Endothelial cell (in vitro differentiated cells): ENCODE results near the gene CACNG8. TPM values are rescaled to one million over a fixed set of nuclear protein-coding genes. Genes with fewer than 3 reads are reported as not detected.

Source experiments
- DNase-seq: peaks from one replicate; pipeline ENCODE4 v3.0.0; 2021; ENCODE audit warnings: low spot score
- H3K27ac Mint-ChIP-seq: one replicate; pipeline ENCODE4 v1.8.0; 2021; ENCODE audit warnings: mixed read lengths, inconsistent platforms; ENCODE audit not compliant: unreplicated experiment
- H3K27me3 Mint-ChIP-seq: one replicate; pipeline ENCODE4 v1.8.0; 2021; ENCODE audit warnings: mild to moderate bottlenecking, moderate library complexity, mixed read lengths, inconsistent platforms; ENCODE audit not compliant: unreplicated experiment
- H3K36me3 Mint-ChIP-seq: one replicate; pipeline ENCODE4 v1.8.0; 2021; ENCODE audit warnings: mild to moderate bottlenecking, low read depth, mixed read lengths, inconsistent platforms; ENCODE audit not compliant: unreplicated experiment
- H3K4me1 Mint-ChIP-seq: one replicate; pipeline ENCODE4 v1.8.0; 2021; ENCODE audit warnings: mild to moderate bottlenecking, mixed read lengths, inconsistent platforms; ENCODE audit not compliant: unreplicated experiment
- H3K4me3 Mint-ChIP-seq: one replicate; pipeline ENCODE4 v1.8.0; 2021; ENCODE audit warnings: mild to moderate bottlenecking, mixed read lengths, inconsistent platforms; ENCODE audit not compliant: unreplicated experiment
- H3K9me3 Mint-ChIP-seq: one replicate; pipeline ENCODE4 v1.8.0; 2021; ENCODE audit warnings: mixed read lengths, inconsistent platforms; ENCODE audit not compliant: unreplicated experiment
- total RNA-seq: library from RNA; stranded (reverse); fragmentation: NEBNext Ultra II Directional; extraction: Animal tissue kit (Norgen Biotek cat#: 25700); gene quantifications from one replicate; pipeline ENCODE4 v1.2.1, GENCODE V29; 2021; ENCODE audit not compliant: unreplicated experiment
- TF ChIP-seq, protein P1 (sequence below): fragments of 200-600 bp; sonication (generic); IDR thresholded peaks from one replicate; pipeline ENCODE4 v1.5.0; 2021; ENCODE audit warnings: antibody characterized with exemption; ENCODE audit not compliant: unreplicated experiment

The CACNG8 gene
- total RNA-seq, 1 donor from 2014 or later = 12.9 TPM

DNA sequence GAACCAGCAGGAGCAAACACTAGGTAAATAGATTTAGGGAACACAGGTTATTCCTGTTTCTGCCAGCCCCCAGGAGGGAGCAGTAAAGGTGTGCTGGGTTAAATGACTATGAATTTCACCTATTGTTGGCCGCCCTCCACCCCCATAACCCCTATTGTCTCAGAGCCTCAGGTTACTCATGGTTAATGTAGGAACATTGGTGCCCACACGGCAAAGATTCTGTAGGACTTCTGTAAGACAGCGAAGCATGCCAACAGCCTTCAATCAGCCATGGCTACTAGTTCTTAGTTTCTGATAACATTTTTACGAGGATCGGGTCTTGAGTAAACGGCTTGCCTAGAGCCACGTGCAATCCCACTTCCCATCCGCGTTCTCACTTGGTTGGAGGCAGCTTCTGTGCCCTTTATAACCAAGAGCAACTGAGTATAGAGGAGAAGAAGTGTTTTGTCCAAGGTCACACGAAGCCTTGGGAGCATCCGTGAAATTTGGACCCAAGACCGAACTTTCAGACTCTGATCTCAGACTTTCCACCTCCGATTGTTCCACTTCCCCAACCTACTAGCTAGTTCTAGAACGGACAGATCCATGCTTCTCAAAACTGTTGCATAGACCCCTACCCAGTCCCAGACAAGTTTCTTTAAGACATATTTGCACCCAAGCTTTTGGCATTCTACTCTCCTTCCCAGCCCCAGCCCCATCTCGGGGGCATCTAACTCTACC lies 5.1 kb upstream of the CACNG8 start:
- no peak overlapping the region for H3K4me3 Mint-ChIP-seq
- DNase-seq = no peak
- H3K9me3 Mint-ChIP-seq = no peaks in the 10 kb centered on the region
- H3K36me3 Mint-ChIP-seq = peaks cover 4% of the 10 kb centered on the region
- peaks cover 2% of the 10 kb centered on the region for H3K27me3 Mint-ChIP-seq
- no peak overlapping the region for H3K27ac Mint-ChIP-seq
- TF ChIP-seq, protein P1, sequence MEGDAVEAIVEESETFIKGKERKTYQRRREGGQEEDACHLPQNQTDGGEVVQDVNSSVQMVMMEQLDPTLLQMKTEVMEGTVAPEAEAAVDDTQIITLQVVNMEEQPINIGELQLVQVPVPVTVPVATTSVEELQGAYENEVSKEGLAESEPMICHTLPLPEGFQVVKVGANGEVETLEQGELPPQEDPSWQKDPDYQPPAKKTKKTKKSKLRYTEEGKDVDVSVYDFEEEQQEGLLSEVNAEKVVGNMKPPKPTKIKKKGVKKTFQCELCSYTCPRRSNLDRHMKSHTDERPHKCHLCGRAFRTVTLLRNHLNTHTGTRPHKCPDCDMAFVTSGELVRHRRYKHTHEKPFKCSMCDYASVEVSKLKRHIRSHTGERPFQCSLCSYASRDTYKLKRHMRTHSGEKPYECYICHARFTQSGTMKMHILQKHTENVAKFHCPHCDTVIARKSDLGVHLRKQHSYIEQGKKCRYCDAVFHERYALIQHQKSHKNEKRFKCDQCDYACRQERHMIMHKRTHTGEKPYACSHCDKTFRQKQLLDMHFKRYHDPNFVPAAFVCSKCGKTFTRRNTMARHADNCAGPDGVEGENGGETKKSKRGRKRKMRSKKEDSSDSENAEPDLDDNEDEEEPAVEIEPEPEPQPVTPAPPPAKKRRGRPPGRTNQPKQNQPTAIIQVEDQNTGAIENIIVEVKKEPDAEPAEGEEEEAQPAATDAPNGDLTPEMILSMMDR = no peak
- peaks cover 27% of the 10 kb centered on the region for H3K4me1 Mint-ChIP-seq

DNA sequence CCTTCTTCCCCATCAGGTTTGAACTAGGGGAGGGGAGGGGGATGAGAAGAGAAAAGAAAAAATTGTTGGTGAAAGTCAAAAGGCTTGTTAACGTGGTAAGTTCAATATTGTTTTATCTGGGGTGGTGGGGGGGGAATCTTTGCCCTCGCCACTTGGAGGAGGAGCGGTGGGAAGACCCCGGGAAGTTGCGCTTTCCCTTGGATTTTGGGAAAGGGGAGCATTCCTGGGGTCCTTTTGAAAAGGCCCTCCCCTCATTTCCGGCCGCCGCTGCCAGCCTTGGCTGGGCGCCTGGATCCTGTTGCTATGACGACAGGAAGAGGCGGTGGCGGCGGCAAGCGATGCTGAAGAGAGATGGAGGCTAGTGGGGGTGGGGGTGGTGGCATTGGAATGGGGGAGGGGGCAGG lies 4.6 kb upstream of the CACNG8 start:
- Mint-ChIP-seq H3K27ac (no peak overlapping the region), H3K27me3 (peaks cover 2% of the 10 kb centered on the region), H3K4me3 (no peak overlapping the region), H3K9me3 (no peaks in the 10 kb centered on the region), H3K4me1 (peaks cover 27% of the 10 kb centered on the region), H3K36me3 (peaks cover 4% of the 10 kb centered on the region)
- TF ChIP-seq, protein P1 = no peak
- no peak for DNase-seq

DNA sequence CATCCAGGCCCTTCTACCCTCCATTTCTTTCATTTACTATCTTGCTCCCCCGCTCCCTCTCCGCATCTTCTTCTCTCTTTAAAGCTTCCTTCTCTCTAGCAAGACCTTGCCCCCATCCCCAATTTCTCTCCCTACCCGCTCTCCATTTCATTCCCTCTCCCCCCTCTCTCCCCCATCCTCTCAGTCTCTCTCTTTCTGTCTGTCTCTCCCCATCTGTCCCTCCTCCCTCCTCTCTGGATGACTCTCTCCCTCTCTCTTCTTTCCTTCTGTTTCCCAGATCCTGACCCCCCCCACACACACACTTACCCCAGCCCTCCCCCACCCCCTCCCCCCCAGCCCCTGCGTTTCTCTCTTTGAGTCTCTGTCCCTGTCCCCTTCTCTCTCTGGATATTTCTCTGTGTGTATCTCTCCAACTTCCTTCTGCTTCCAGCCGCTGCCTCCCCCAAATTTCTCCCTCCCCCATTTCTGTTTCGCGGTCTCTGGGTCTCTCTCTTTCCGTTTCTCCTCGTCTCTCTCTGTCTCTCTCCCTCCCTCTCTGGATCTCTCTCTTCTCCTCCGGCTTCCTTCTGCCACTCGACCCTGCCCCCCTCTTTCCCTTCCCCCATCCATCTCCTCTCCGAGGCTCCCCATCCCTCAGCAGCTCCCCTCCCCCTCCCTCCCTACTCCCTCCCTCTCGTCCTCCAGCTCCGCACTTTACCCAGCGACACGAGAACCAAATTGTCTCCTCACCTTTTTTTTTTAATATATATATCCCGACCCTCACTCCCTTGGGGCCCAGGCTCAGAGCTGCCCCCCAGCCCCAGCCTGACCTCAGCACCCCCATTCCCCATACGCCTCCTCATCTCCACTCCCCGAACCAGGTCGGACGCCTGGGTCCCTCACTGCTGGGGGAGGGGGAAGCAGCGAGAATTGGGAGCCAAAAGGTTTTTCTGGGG lies 3.6 kb upstream of the CACNG8 start:
- TF ChIP-seq, protein P1 = no peak
- no peak for DNase-seq
- H3K9me3 Mint-ChIP-seq = no peaks in the 10 kb centered on the region
- H3K36me3 Mint-ChIP-seq = peaks cover 4% of the 10 kb centered on the region
- H3K27ac Mint-ChIP-seq = no peak overlapping the region
- no peak overlapping the region for H3K4me3 Mint-ChIP-seq
- peaks cover 7% of the 10 kb centered on the region for H3K27me3 Mint-ChIP-seq
- H3K4me1 Mint-ChIP-seq = peaks cover 34% of the 10 kb centered on the region

DNA sequence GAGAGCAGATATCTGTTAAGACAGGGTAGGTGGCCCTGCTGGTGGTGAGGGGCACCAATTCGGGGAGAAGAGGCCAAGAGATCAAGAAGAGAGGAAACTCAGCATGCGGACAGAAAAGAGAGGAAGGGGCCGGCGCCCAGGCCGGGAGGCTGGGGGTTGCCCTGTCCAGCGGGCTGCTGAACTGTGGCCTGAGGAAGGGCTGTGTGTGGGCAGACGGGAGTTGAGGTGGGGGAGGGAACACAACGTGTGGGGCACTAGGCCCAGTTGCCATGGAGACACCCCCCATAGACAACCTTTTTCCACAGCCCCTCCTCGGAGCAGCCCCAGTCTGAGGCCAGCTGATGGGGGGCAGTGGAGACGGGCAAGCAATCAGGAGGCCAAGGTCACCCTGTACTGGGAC lies 2.5 kb upstream of the CACNG8 start:
- peak overlapping the region; percentile 67 for H3K4me3 Mint-ChIP-seq
- H3K27me3 Mint-ChIP-seq = peaks cover 7% of the 10 kb centered on the region
- no peak overlapping the region for H3K27ac Mint-ChIP-seq

More for the DNA sequence above, 2.5 kb upstream of the CACNG8 start:
- peaks cover 42% of the 10 kb centered on the region for H3K4me1 Mint-ChIP-seq
- H3K9me3 Mint-ChIP-seq = no peaks in the 10 kb centered on the region
- peaks cover 4% of the 10 kb centered on the region for H3K36me3 Mint-ChIP-seq
- no peak for DNase-seq
- TF ChIP-seq, protein P1 = no peak
